Activated T-helper 9 cell treated with anti-CD3 and anti-CD28 coated beads, Interleukin-2, amount 50 U/mL, for 16 hours (primary cell): ENCODE data around the gene MAP3K5.
A peak's percentile ranks its signal among the peaks of the same experiment; 100 is the strongest.
"Not testable (repeated sequence)": the region's sequence is repeated elsewhere in the genome, so short reads cannot be mapped to it uniquely, and the experiment has no call there.

Experiments used
- DNase-seq: peaks from one replicate; pipeline ENCODE4 v3.0.0-alpha.2; 2020; ENCODE audit warnings: low read depth

MAP3K5 gene

GRCh38 chr6:136791296-136792094, 782 bp downstream of the MAP3K5 start:
- DNase-seq = peak; percentile 39

GRCh38 chr6:136790411-136791295, 1.6 kb downstream of the MAP3K5 start:
- no peak for DNase-seq

- not testable (repeated sequence) for DNase-seq
These were observed 2.8 kb downstream of the MAP3K5 start for GRCh38 chr6:136789440-136789839.

DNA sequence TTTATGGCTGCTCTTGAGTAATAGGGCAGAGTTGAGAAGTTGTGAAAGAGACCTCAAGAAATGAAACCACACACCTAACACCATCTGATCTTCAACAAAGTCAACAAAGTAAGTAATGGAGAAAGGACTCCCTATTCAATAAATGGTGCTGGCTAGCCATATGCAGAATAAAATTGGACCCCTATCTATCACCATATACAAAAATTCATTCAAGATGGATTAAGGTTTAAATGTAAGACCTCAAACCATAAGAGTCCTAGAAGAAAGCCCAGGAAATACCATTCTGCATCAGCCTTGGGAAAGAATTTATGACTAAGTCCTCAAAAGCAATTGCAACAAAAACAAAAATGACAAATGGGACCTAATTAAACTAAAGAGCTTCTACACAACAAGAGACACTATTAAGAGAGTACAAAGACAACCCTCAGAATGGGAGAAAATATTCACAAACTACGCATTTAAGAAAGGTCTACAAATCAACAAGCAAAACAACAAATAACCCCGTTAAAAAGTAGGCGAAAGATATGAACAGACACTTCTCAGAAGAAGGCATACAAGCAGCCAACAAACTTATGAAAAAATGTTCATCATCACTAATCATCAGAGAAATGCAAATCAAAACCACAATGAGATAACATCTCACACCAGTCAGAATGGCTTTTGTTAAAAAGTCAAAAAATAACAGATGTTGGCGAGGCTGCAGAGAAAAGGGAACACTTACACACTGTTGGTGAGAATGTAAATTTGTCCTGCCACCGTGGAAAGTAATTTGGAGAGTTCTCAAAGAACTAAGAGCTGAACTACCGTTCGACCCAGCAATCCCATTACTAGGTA, 4.0 kb downstream of the MAP3K5 start:
- no peak for DNase-seq

DNA sequence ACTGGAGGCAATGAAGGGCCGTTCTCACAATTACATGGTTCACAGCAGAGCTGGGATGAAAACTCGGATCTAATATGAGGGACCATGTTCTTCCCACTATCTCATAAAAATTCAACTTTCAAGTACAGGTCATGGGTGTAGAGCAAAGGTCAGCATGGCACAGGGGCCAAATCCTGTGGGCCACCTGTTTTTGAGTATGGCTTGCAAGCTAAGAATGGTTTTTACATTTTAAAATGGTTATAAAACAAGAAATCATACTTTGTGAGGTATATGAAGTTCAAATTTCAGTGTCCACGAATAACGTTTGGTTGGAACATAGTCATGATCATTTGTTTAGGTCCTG, 4.6 kb downstream of the MAP3K5 start:
- DNase-seq = no peak

GRCh38 chr6:136786658-136787057, 5.6 kb downstream of the MAP3K5 start:
- DNase-seq = no peak

GRCh38 chr6:136784910-136785746, 7.1 kb downstream of the MAP3K5 start:
- DNase-seq = peak; percentile 19

- DNase-seq = no peak
These were observed 8.0 kb downstream of the MAP3K5 start for GRCh38 chr6:136784271-136784664.

DNA sequence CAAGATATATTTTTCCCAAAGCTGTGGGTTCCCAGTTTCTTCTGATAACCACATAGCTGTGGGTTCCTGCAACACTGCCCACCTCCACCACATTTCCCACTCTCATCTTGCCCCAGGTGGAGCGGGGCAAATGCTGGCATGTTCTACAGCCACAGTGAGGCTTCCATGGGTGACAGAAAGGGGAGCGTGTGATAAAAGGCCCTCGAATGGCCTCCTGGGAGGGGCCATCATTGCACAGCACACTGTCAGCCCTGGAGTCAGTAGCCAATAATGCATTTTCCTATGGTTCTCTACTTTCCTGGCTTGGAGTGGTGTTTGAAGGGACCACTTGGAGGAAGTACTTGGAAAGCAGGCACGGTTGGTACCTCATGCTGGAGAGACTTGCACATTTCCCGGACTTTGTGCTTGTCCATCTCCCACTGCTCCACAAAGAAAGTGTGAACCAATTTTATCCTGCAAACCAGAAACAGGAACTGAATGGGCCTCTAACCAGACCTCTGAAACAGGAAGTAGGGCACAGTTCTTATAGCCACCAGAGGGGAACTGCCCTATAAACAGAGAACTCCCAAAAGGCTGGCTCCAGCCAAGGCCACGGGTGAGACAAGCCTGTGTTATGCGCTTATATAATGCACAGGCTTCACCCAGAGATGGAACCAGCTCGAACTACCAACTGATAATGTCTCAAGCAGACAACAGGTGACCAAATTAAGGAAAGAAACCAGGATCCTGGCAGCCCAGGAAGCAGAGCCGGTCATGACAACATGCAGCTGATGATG, 8.6 kb downstream of the MAP3K5 start:
- DNase-seq = no peak

GRCh38 chr6:136783021-136783420, 9.3 kb downstream of the MAP3K5 start:
- no peak for DNase-seq

- DNase-seq = no peak
These were observed 10.1 kb downstream of the MAP3K5 start for GRCh38 chr6:136782021-136782770.

DNA sequence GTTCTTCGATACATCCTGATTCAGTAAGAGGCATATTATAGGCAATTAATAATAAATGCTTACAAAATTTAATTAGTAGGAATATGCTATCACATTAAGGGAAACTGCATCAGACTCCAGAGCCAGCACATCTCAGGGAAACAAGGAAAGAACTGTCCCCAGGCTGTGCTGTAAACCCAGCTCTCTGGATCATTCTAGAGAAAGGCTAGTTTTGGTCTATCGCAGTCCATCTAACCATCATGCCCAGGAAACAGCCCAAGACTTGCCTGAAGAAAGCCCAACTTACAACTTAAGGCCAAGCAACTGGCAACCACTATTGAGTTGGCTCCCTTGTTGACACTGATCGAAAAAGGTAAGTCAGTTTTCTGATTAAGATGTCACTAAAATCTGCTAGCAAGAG, 11.3 kb downstream of the MAP3K5 start:
- DNase-seq = no peak

DNA sequence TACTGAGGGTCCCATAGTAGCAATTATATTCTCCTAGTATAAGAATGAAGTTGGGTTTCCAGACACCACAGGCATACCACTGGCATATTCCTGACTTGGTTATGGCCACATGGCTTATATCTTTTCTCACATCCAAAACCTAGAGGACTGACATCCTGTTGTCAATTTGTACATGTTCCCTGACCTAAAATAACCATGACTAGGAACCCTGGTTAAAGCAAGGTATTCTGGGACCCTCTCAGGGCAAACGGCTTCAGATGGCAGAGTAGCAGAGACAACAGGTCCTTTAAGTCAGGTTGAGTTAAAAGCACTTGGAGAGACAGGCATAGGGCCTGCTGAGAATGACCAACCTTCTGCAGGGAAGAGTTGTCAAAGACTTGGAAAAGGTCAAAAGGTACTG, 12.6 kb downstream of the MAP3K5 start:
- DNase-seq = no peak

- no peak for DNase-seq
These were observed 14.6 kb downstream of the MAP3K5 start for GRCh38 chr6:136777651-136778050.

GRCh38 chr6:136775548-136775947, 16.7 kb downstream of the MAP3K5 start:
- no peak for DNase-seq

- no peak for DNase-seq
These were observed 17.2 kb downstream of the MAP3K5 start for GRCh38 chr6:136775081-136775480.

- no peak for DNase-seq
These were observed 17.8 kb downstream of the MAP3K5 start for GRCh38 chr6:136774228-136775041.

DNA sequence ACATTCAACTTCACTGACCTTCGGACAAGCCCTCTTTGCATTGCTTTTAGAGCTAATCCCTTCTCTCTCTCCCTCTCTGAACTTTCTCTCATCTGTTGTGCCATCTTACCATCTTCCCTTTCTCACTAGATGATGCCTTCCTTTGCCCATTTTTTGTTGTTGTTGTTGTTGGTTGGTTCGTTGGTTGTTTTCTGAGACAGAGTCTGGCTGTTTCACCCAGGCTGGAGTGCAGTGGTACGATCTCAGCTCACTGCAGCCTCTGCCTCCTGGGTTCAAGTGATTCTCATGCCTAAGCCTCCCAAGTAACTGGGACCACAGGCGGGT, 18.8 kb downstream of the MAP3K5 start:
- DNase-seq = no peak
